GM21723 (cell line): ENCODE results near the gene MUC20.
"Not testable (repeated sequence)": the region's sequence is repeated elsewhere in the genome, so short reads cannot be mapped to it uniquely, and the experiment has no call there.

Experiments
- ATAC-seq: cut with Tn5 transposase; IDR thresholded peaks from one replicate; pipeline ENCODE4 v1.9.1; 2021; ENCODE audit warnings: mild to moderate bottlenecking, moderate library complexity; ENCODE audit not compliant: unreplicated experiment

Gene MUC20

GRCh38 chr3:195692781-195693427 lies 27.9 kb upstream of the MUC20 start:
- ATAC-seq: no peak

- ATAC-seq: no peak
Observed at GRCh38 chr3:195693428-195694216, 27.2 kb upstream of the MUC20 start.

GRCh38 chr3:195694217-195695076 lies 26.3 kb upstream of the MUC20 start:
- not testable (repeated sequence) for ATAC-seq

GRCh38 chr3:195696632-195697278 lies 24.0 kb upstream of the MUC20 start:
- ATAC-seq: no peak

- no peak for ATAC-seq
Observed at GRCh38 chr3:195697582-195698324, 23.0 kb upstream of the MUC20 start.

GRCh38 chr3:195698325-195698646 lies 22.5 kb upstream of the MUC20 start:
- ATAC-seq: no peak

- ATAC-seq: no peak
Observed at GRCh38 chr3:195698647-195699387, 22.0 kb upstream of the MUC20 start.

- no peak for ATAC-seq
Observed at GRCh38 chr3:195699388-195699771, 21.4 kb upstream of the MUC20 start.

GRCh38 chr3:195699860-195700259 lies 20.9 kb upstream of the MUC20 start:
- no peak for ATAC-seq

- no peak for ATAC-seq
Observed at GRCh38 chr3:195700319-195700718, 20.5 kb upstream of the MUC20 start.

GRCh38 chr3:195701042-195701915 lies 19.5 kb upstream of the MUC20 start:
- ATAC-seq: no peak

GRCh38 chr3:195703776-195704175 lies 17.0 kb upstream of the MUC20 start:
- ATAC-seq: no peak

- no peak for ATAC-seq
Observed at GRCh38 chr3:195704433-195704999, 16.3 kb upstream of the MUC20 start.

- ATAC-seq: no peak
Observed at GRCh38 chr3:195705081-195705991, 15.4 kb upstream of the MUC20 start.

GRCh38 chr3:195708061-195708460 lies 12.7 kb upstream of the MUC20 start:
- ATAC-seq: no peak

- no peak for ATAC-seq
Observed at GRCh38 chr3:195708626-195709481, 11.9 kb upstream of the MUC20 start.

GRCh38 chr3:195709676-195710085 lies 11.1 kb upstream of the MUC20 start:
- ATAC-seq: no peak
